ENCODE data around the gene PRTN3.
"Not testable (repeated sequence)": the region's sequence is repeated elsewhere in the genome, so short reads cannot be mapped to it uniquely, and the experiment has no call there.

DNA sequence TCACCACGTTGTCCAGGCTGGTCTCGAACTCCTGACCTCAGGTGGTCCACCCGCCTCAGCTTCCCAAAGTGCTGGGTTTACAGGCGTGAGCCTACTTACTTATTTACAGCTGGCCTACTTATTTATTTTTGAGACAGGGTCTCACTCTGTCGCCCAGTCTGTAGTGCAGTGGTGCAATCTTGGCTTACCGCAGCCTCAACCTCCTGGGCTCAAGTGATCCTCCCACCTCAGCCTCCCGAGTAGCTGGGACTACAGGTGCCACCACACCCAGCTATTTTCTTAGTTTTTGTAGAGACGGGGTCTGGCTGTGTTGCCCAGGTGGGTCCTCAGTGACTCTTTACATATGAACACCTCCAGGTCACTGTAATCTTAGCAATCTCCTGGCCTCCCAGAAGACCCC lies 8.4 kb downstream of the PRTN3 start:
- TF ChIP-seq, protein P1, sequence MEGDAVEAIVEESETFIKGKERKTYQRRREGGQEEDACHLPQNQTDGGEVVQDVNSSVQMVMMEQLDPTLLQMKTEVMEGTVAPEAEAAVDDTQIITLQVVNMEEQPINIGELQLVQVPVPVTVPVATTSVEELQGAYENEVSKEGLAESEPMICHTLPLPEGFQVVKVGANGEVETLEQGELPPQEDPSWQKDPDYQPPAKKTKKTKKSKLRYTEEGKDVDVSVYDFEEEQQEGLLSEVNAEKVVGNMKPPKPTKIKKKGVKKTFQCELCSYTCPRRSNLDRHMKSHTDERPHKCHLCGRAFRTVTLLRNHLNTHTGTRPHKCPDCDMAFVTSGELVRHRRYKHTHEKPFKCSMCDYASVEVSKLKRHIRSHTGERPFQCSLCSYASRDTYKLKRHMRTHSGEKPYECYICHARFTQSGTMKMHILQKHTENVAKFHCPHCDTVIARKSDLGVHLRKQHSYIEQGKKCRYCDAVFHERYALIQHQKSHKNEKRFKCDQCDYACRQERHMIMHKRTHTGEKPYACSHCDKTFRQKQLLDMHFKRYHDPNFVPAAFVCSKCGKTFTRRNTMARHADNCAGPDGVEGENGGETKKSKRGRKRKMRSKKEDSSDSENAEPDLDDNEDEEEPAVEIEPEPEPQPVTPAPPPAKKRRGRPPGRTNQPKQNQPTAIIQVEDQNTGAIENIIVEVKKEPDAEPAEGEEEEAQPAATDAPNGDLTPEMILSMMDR (optimal IDR thresholded peaks at IDR 0.05 in 1 of 3, IDR thresholded peaks at IDR 0.05 in 1 of 3, conservative IDR thresholded peaks at IDR 0.05 in 1 of 3; ENCODE audit: extremely low read depth in 1 of 3, insufficient read depth in 2 of 3, low read length in 3 of 3), result not testable (repeated sequence)
- TF ChIP-seq EZH2 (IDR thresholded peaks at IDR 0.05; ENCODE audit: low read length), result not testable (repeated sequence)
